ENCODE data around the gene APOC1.
A peak's percentile ranks its signal among the peaks of the same experiment; 100 is the strongest.

APOC1 gene

GRCh38 chr19:44891016-44891882, 23.2 kb upstream of the APOC1 start, which contains the start of gene TOMM40:
Gene TOMM40, plus strand, starts transcription at chr19:44891254. Its CDS starts 162 bp downstream, at chr19:44891416.
- Histone ChIP-seq H3K9me3 (replicated peaks; ENCODE audit: low read length) (no peaks in the 10 kb centered on the region), H3K36me3 (ENCODE audit: insufficient read depth, low read length) (peaks cover 49% of the 10 kb centered on the region), H3K27me3 (ENCODE audit: control insufficient read depth, insufficient read depth, low read length) (no peaks in the 10 kb centered on the region), H3K9ac (ENCODE audit: low read depth, low read length) (peak within 1 kb of the TSS; percentile 92), H3K4me2 (ENCODE audit: low read length) (peak within 1 kb of the TSS; percentile 98), H3K4me1 (ENCODE audit: control insufficient read depth, insufficient read depth, low read length) (peaks cover 18% of the 10 kb centered on the region), H3K4me3 (ENCODE audit: low read length) (peak within 1 kb of the TSS; percentile 83)

DNA sequence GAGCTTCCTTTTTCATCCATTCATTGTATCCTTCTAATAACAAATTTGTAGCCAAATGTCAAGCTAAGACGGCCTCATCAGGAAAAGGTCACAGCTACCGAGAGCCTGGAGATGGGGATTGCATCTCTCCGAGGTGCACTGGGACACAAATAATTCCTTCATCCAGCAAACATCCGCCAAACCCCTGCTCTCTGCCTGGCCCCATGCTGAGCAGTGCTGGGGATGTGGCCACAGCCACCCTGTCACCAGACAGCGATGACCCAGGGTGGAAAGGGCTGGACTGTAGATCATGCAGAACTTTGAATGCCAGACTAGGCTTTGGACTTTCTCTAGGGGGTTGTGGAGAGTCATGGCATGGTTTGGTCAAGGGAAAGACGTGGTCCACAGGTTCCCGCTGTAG, 21.5 kb upstream of the APOC1 start:
- Histone ChIP-seq H3K4me2 (ENCODE audit: low read length) (peak overlapping the region; percentile 98), H3K9ac (ENCODE audit: low read depth, low read length) (peak overlapping the region; percentile 92), H3K4me1 (ENCODE audit: control insufficient read depth, insufficient read depth, low read length) (peaks cover 18% of the 10 kb centered on the region), H3K36me3 (ENCODE audit: insufficient read depth, low read length) (peaks cover 54% of the 10 kb centered on the region), H3K27me3 (ENCODE audit: control insufficient read depth, insufficient read depth, low read length) (no peaks in the 10 kb centered on the region), H3K9me3 (replicated peaks; ENCODE audit: low read length) (no peaks in the 10 kb centered on the region), H3K4me3 (ENCODE audit: low read length) (no peak overlapping the region)

GRCh38 chr19:44893332-44894051, 20.9 kb upstream of the APOC1 start:
- H3K36me3 ChIP-seq (ENCODE audit: insufficient read depth, low read length), result peaks cover 52% of the 10 kb centered on the region

GRCh38 chr19:44894052-44894400, 20.4 kb upstream of the APOC1 start:
- Histone ChIP-seq H3K4me1 (ENCODE audit: control insufficient read depth, insufficient read depth, low read length) (peaks cover 18% of the 10 kb centered on the region), H3K4me3 (ENCODE audit: low read length) (no peak overlapping the region), H3K9me3 (replicated peaks; ENCODE audit: low read length) (no peaks in the 10 kb centered on the region)

More at GRCh38 chr19:44893332-44894051, 20.9 kb upstream of the APOC1 start:
- no peak overlapping the region for H3K4me2 ChIP-seq (ENCODE audit: low read length)
- no peaks in the 10 kb centered on the region for H3K9me3 ChIP-seq (replicated peaks; ENCODE audit: low read length)
- H3K4me1 ChIP-seq (ENCODE audit: control insufficient read depth, insufficient read depth, low read length), result peaks cover 18% of the 10 kb centered on the region
- no peak overlapping the region for H3K9ac ChIP-seq (ENCODE audit: low read depth, low read length)
- no peak overlapping the region for H3K4me3 ChIP-seq (ENCODE audit: low read length)
- H3K27me3 ChIP-seq (ENCODE audit: control insufficient read depth, insufficient read depth, low read length), result no peaks in the 10 kb centered on the region

DNA sequence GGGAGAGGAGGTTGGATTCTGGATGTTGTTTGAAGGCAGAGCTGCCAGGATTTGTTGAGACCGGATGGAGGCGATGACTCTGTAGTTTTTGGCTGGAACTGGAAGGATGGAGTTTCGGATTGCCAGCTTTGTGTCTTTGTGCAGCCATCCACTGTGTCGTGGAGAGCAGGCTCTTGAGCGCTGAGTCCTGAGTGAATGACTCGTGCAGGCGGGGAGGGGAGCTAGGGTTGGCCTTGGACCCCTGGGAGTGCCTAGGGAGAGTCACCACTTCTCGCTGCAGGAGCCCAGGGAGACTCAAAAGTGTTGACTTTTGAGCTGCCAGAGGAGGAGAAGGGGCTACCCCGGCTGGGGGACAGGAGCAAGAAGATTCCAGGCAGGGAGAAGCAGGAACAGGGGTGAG, 19.5 kb upstream of the APOC1 start:
- Histone ChIP-seq H3K27me3 (ENCODE audit: control insufficient read depth, insufficient read depth, low read length) (no peaks in the 10 kb centered on the region), H3K4me2 (ENCODE audit: low read length) (no peak overlapping the region), H3K9ac (ENCODE audit: low read depth, low read length) (no peak overlapping the region), H3K4me3 (ENCODE audit: low read length) (no peak overlapping the region), H3K4me1 (ENCODE audit: control insufficient read depth, insufficient read depth, low read length) (peaks cover 14% of the 10 kb centered on the region), H3K36me3 (ENCODE audit: insufficient read depth, low read length) (peaks cover 54% of the 10 kb centered on the region), H3K9me3 (replicated peaks; ENCODE audit: low read length) (no peaks in the 10 kb centered on the region)

More at GRCh38 chr19:44894052-44894400, 20.4 kb upstream of the APOC1 start:
- H3K27me3 ChIP-seq (ENCODE audit: control insufficient read depth, insufficient read depth, low read length), result no peaks in the 10 kb centered on the region
- peaks cover 49% of the 10 kb centered on the region for H3K36me3 ChIP-seq (ENCODE audit: insufficient read depth, low read length)
- no peak overlapping the region for H3K4me2 ChIP-seq (ENCODE audit: low read length)
- no peak overlapping the region for H3K9ac ChIP-seq (ENCODE audit: low read depth, low read length)

GRCh38 chr19:44897835-44898234, 16.6 kb upstream of the APOC1 start:
- Histone ChIP-seq H3K9ac (ENCODE audit: low read depth, low read length) (no peak overlapping the region), H3K4me3 (ENCODE audit: low read length) (no peak overlapping the region), H3K4me2 (ENCODE audit: low read length) (no peak overlapping the region), H3K4me1 (ENCODE audit: control insufficient read depth, insufficient read depth, low read length) (peaks cover 5% of the 10 kb centered on the region), H3K27me3 (ENCODE audit: control insufficient read depth, insufficient read depth, low read length) (no peaks in the 10 kb centered on the region), H3K36me3 (ENCODE audit: insufficient read depth, low read length) (peaks cover 72% of the 10 kb centered on the region), H3K9me3 (replicated peaks; ENCODE audit: low read length) (no peaks in the 10 kb centered on the region)

GRCh38 chr19:44900328-44901244, 13.8 kb upstream of the APOC1 start:
- peaks cover 50% of the 10 kb centered on the region for H3K36me3 ChIP-seq (ENCODE audit: insufficient read depth, low read length)
- no peak overlapping the region for H3K4me2 ChIP-seq (ENCODE audit: low read length)
- H3K4me1 ChIP-seq (ENCODE audit: control insufficient read depth, insufficient read depth, low read length), result peaks cover under 1% of the 10 kb centered on the region
- H3K9ac ChIP-seq (ENCODE audit: low read depth, low read length), result no peak overlapping the region
- H3K9me3 ChIP-seq (replicated peaks; ENCODE audit: low read length), result no peaks in the 10 kb centered on the region
- H3K4me3 ChIP-seq (ENCODE audit: low read length), result no peak overlapping the region
- H3K27me3 ChIP-seq (ENCODE audit: control insufficient read depth, insufficient read depth, low read length), result peaks cover 12% of the 10 kb centered on the region

DNA sequence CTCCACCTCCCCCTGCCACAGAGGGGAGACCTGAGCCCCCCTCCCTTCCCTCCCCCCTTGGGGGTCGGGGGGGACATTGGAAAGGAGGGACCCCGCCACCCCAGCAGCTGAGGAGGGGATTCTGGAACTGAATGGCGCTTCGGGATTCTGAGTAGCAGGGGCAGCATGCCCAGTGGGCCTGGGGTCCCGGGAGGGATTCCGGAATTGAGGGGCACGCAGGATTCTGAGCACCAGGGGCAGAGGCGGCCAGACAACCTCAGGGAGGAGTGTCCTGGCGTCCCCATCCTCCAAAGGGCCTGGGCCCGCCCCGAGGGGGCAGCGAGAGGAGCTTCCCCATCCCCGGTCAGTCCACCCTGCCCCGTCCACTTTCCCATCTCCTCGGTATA, 11.2 kb upstream of the APOC1 start:
- no peak overlapping the region for H3K4me3 ChIP-seq (ENCODE audit: low read length)
- H3K27me3 ChIP-seq (ENCODE audit: control insufficient read depth, insufficient read depth, low read length), result peaks cover 23% of the 10 kb centered on the region
- no peak overlapping the region for H3K9ac ChIP-seq (ENCODE audit: low read depth, low read length)
- peaks cover 28% of the 10 kb centered on the region for H3K36me3 ChIP-seq (ENCODE audit: insufficient read depth, low read length)
- H3K4me1 ChIP-seq (ENCODE audit: control insufficient read depth, insufficient read depth, low read length), result peaks cover 5% of the 10 kb centered on the region
- H3K4me2 ChIP-seq (ENCODE audit: low read length), result no peak overlapping the region
- H3K9me3 ChIP-seq (replicated peaks; ENCODE audit: low read length), result no peaks in the 10 kb centered on the region

- peaks cover 23% of the 10 kb centered on the region for H3K27me3 ChIP-seq (ENCODE audit: control insufficient read depth, insufficient read depth, low read length)
- no peak overlapping the region for H3K4me3 ChIP-seq (ENCODE audit: low read length)
- no peaks in the 10 kb centered on the region for H3K9me3 ChIP-seq (replicated peaks; ENCODE audit: low read length)
- no peak overlapping the region for H3K4me2 ChIP-seq (ENCODE audit: low read length)
- peaks cover 27% of the 10 kb centered on the region for H3K36me3 ChIP-seq (ENCODE audit: insufficient read depth, low read length)
- peaks cover 5% of the 10 kb centered on the region for H3K4me1 ChIP-seq (ENCODE audit: control insufficient read depth, insufficient read depth, low read length)
- H3K9ac ChIP-seq (ENCODE audit: low read depth, low read length), result no peak overlapping the region
Observed at GRCh38 chr19:44903602-44904425, 10.6 kb upstream of the APOC1 start.

DNA sequence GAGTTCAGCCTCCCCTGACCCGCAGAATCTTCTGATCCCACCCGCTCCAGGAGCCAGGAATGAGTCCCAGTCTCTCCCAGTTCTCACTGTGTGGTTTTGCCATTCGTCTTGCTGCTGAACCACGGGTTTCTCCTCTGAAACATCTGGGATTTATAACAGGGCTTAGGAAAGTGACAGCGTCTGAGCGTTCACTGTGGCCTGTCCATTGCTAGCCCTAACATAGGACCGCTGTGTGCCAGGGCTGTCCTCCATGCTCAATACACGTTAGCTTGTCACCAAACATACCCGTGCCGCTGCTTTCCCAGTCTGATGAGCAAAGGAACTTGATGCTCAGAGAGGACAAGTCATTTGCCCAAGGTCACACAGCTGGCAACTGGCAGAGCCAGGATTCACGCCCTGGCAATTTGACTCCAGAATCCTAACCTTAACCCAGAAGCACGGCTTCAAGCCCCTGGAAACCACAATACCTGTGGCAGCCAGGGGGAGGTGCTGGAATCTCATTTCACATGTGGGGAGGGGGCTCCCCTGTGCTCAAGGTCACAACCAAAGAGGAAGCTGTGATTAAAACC, 9.9 kb upstream of the APOC1 start:
- peaks cover 5% of the 10 kb centered on the region for H3K4me1 ChIP-seq (ENCODE audit: control insufficient read depth, insufficient read depth, low read length)
- H3K27me3 ChIP-seq (ENCODE audit: control insufficient read depth, insufficient read depth, low read length), result peaks cover 23% of the 10 kb centered on the region
- H3K4me3 ChIP-seq (ENCODE audit: low read length), result no peak overlapping the region
- H3K9ac ChIP-seq (ENCODE audit: low read depth, low read length), result no peak overlapping the region
- H3K9me3 ChIP-seq (replicated peaks; ENCODE audit: low read length), result no peaks in the 10 kb centered on the region
- peaks cover 24% of the 10 kb centered on the region for H3K36me3 ChIP-seq (ENCODE audit: insufficient read depth, low read length)
- H3K4me2 ChIP-seq (ENCODE audit: low read length), result no peak overlapping the region

Measured in skeletal muscle satellite cell (primary cell).